Measurements from ENCODE around the gene CREB3L2. TPM values are rescaled to one million over a fixed set of nuclear protein-coding genes. Genes with fewer than 3 reads are reported as not detected.
"Not testable (repeated sequence)": the region's sequence is repeated elsewhere in the genome, so short reads cannot be mapped to it uniquely, and the experiment has no call there.

Gene CREB3L2
- total and polyA plus RNA-seq, 4 donors: 7.4 to 89.1 (median 44.0) TPM

DNA sequence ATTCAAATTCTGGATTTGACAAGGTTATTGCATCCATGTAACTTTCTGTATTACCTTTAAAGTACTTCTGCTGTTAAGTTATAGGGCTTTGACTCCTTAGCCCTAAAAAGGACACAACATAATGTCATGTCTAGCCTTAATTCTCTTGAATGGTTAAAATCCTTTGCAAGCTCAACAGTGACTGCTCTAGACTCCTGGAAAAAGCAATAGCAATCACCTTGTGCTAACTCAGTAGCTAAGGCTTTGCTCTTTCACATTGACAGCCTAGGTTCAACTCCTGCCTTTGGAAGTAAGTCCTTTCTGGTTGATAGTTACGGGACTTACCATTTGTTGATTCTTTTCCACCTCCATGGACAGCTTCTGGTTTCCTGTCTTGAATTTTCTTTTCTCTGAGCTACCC, 16.1 kb upstream of the CREB3L2 start:
- ATAC-seq (ENCODE audit: insufficient read depth, low FRiP score): no peak
- Histone ChIP-seq H3K27ac (ENCODE audit: low read depth in 1 of 2, low read length in 1 of 2) (no peak overlapping the region), H3K36me3 (ENCODE audit: control insufficient read depth in 4 of 4, insufficient read depth in 4 of 4, low read length in 4 of 4) (no peaks in the 10 kb centered on the region), H3K4me3 (no peak overlapping the region), H3K9ac (ENCODE audit: insufficient read depth in 1 of 2, low read length in 2 of 2) (no peak overlapping the region), H3K9me3 (ENCODE audit: control insufficient read depth in 4 of 4, insufficient read depth in 3 of 4, low read length in 3 of 4) (no peaks in the 10 kb centered on the region), H3K4me1 (ENCODE audit: control insufficient read depth in 5 of 5, insufficient read depth in 5 of 5, low read length in 5 of 5) (no peaks in the 10 kb centered on the region), H3K27me3 (ENCODE audit: control insufficient read depth in 3 of 3, insufficient read depth in 3 of 3, low read length in 2 of 3) (no peaks in the 10 kb centered on the region)
- WGBS, 2 donors: 88 to 97% methylated on average over 1 of the region's 1 CpG
- TF ChIP-seq, protein P1, sequence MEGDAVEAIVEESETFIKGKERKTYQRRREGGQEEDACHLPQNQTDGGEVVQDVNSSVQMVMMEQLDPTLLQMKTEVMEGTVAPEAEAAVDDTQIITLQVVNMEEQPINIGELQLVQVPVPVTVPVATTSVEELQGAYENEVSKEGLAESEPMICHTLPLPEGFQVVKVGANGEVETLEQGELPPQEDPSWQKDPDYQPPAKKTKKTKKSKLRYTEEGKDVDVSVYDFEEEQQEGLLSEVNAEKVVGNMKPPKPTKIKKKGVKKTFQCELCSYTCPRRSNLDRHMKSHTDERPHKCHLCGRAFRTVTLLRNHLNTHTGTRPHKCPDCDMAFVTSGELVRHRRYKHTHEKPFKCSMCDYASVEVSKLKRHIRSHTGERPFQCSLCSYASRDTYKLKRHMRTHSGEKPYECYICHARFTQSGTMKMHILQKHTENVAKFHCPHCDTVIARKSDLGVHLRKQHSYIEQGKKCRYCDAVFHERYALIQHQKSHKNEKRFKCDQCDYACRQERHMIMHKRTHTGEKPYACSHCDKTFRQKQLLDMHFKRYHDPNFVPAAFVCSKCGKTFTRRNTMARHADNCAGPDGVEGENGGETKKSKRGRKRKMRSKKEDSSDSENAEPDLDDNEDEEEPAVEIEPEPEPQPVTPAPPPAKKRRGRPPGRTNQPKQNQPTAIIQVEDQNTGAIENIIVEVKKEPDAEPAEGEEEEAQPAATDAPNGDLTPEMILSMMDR (IDR thresholded peaks at IDR 0.05; ENCODE audit: control extremely low read depth, extremely low read depth): no peak
- DNase-seq: no peak

DNA sequence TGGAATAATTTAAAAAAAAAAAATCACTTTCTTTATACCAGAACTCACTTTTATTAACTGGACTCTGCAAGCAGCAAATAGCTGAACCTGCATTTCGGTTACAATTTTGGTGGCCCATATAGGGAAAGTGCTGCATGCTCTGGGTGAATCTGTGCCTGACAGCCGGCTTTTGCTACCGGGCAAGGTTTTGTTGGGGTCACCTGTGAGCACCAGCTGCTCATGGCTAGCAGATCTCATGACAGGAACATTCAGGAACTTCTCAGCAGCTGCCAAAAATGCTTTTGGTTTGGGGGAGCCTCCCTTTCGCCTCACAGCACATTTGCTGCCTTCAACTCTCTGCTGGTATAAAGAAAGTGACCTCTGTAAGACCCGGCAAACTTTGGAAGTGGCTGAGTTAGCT, 13.2 kb upstream of the CREB3L2 start:
- ATAC-seq (ENCODE audit: insufficient read depth, low FRiP score): no peak
- no peaks in the 10 kb centered on the region for H3K4me1 ChIP-seq (ENCODE audit: control insufficient read depth in 5 of 5, insufficient read depth in 5 of 5, low read length in 5 of 5)
- no peaks in the 10 kb centered on the region for H3K27me3 ChIP-seq (ENCODE audit: control insufficient read depth in 3 of 3, insufficient read depth in 3 of 3, low read length in 2 of 3)
- H3K27ac ChIP-seq (ENCODE audit: low read depth in 1 of 2, low read length in 1 of 2): no peak overlapping the region
- H3K4me3 ChIP-seq: no peak overlapping the region
- TF ChIP-seq, protein P1 (IDR thresholded peaks at IDR 0.05; ENCODE audit: control extremely low read depth, extremely low read depth): no peak
- no peaks in the 10 kb centered on the region for H3K36me3 ChIP-seq (ENCODE audit: control insufficient read depth in 4 of 4, insufficient read depth in 4 of 4, low read length in 4 of 4)
- 94 to 95% methylated on average over 5 of the region's 5 CpGs for WGBS, 2 donors
- H3K9ac ChIP-seq (ENCODE audit: insufficient read depth in 1 of 2, low read length in 2 of 2): no peak overlapping the region
- H3K9me3 ChIP-seq (ENCODE audit: control insufficient read depth in 4 of 4, insufficient read depth in 3 of 4, low read length in 3 of 4): no peaks in the 10 kb centered on the region
- DNase-seq: no peak

DNA sequence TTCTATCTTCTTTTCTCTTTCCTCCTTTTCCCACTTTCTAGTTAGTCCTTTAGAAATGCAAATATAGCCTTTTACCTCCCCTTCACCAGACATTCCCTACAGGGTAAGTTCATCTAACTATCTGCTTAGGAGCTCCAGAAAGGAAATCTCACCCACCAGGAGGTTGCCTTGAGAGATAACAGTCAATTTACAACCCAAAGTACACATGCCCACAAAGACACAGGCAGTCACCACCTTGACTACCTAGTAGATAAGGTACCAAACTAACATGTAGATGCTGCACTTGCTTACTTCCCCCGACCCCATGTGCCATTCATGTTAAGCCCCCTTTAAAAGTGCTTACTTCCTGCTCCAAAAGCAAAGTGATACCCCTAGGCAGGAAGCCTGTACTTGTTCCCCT, 12.8 kb upstream of the CREB3L2 start:
- DNase-seq (no peak), ATAC-seq (ENCODE audit: insufficient read depth, low FRiP score) (no peak)
- no peak overlapping the region for H3K4me3 ChIP-seq
- H3K36me3 ChIP-seq (ENCODE audit: control insufficient read depth in 4 of 4, insufficient read depth in 4 of 4, low read length in 4 of 4): no peaks in the 10 kb centered on the region
- no peak overlapping the region for H3K9ac ChIP-seq (ENCODE audit: insufficient read depth in 1 of 2, low read length in 2 of 2)
- no peaks in the 10 kb centered on the region for H3K27me3 ChIP-seq (ENCODE audit: control insufficient read depth in 3 of 3, insufficient read depth in 3 of 3, low read length in 2 of 3)
- no peak overlapping the region for H3K27ac ChIP-seq (ENCODE audit: low read depth in 1 of 2, low read length in 1 of 2)
- no peaks in the 10 kb centered on the region for H3K9me3 ChIP-seq (ENCODE audit: control insufficient read depth in 4 of 4, insufficient read depth in 3 of 4, low read length in 3 of 4)
- no peaks in the 10 kb centered on the region for H3K4me1 ChIP-seq (ENCODE audit: control insufficient read depth in 5 of 5, insufficient read depth in 5 of 5, low read length in 5 of 5)
- TF ChIP-seq, protein P1 (IDR thresholded peaks at IDR 0.05; ENCODE audit: control extremely low read depth, extremely low read depth): no peak
- WGBS, 2 donors: 84% methylated on average over 1 of the region's 1 CpG

DNA sequence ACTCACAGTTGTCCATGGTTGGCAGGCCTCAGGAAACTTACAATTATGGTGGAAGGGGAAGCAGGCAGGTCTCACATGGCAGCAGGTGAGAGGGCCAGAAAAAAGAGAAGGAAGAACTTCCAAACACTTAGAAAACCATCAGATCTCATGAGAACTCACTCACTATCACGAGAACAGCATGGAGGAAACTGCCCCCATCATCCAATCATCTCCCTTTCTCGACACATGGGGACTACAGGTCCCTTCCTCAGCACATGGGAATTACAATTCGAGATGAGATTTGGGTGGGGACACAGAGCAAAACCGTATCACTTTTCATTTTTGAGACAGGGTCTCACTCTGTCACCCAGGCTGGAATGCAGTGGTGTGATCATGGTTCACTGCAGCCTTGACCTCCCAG, 12.3 kb upstream of the CREB3L2 start:
- H3K27ac ChIP-seq (ENCODE audit: low read depth in 1 of 2, low read length in 1 of 2); H3K4me3 ChIP-seq; H3K9me3 ChIP-seq (ENCODE audit: control insufficient read depth in 4 of 4, insufficient read depth in 3 of 4, low read length in 3 of 4); DNase-seq; ATAC-seq (ENCODE audit: insufficient read depth, low FRiP score); H3K4me1 ChIP-seq (ENCODE audit: control insufficient read depth in 5 of 5, insufficient read depth in 5 of 5, low read length in 5 of 5); H3K9ac ChIP-seq (ENCODE audit: insufficient read depth in 1 of 2, low read length in 2 of 2); H3K27me3 ChIP-seq (ENCODE audit: control insufficient read depth in 3 of 3, insufficient read depth in 3 of 3, low read length in 2 of 3); H3K36me3 ChIP-seq (ENCODE audit: control insufficient read depth in 4 of 4, insufficient read depth in 4 of 4, low read length in 4 of 4): not testable (repeated sequence)
- WGBS, 2 donors: 88 to 89% methylated on average over 4 of the region's 4 CpGs
